VCaP (cell line): ENCODE results near the gene RAC2.

Source experiments
- H3K27ac ChIP-seq: fragments of 450-650 bp; 2 replicates; pipeline ENCODE4 v1.5.1; 2017
- CTCF ChIP-seq: fragments of 450-650 bp; conservative IDR thresholded peaks from 2 replicates; pipeline ENCODE4 v1.5.1; 2017; ENCODE audit warnings: mild to moderate bottlenecking, moderate library complexity

RAC2 gene

GRCh38 chr22:37225481-37225880 lies 18.6 kb downstream of the RAC2 start:
- no peak for TF ChIP-seq CTCF
- H3K27ac ChIP-seq = no peak overlapping the region

GRCh38 chr22:37224757-37225420 lies 19.2 kb downstream of the RAC2 start:
- no peak for TF ChIP-seq CTCF
- H3K27ac ChIP-seq = no peak overlapping the region

- H3K27ac ChIP-seq = no peak overlapping the region
- TF ChIP-seq CTCF = no peak
These were observed 20.0 kb downstream of the RAC2 start for GRCh38 chr22:37223965-37224551.

- no peak for TF ChIP-seq CTCF
- no peak overlapping the region for H3K27ac ChIP-seq
These were observed 21.6 kb downstream of the RAC2 start for GRCh38 chr22:37222440-37222971.

- no peak overlapping the region for H3K27ac ChIP-seq
These were observed 22.4 kb downstream of the RAC2 start for GRCh38 chr22:37221424-37222333.

GRCh38 chr22:37220543-37220981 lies 23.5 kb downstream of the RAC2 start:
- no peak overlapping the region for H3K27ac ChIP-seq
- TF ChIP-seq CTCF = no peak

More at GRCh38 chr22:37221424-37222333, 22.4 kb downstream of the RAC2 start:
- TF ChIP-seq CTCF = no peak

GRCh38 chr22:37219533-37219932 lies 24.5 kb downstream of the RAC2 start:
- no peak for TF ChIP-seq CTCF
- H3K27ac ChIP-seq = no peak overlapping the region
